C4-2B (cell line): ENCODE measurements around the gene DPP6.
"Not testable (repeated sequence)": the region's sequence is repeated elsewhere in the genome, so short reads cannot be mapped to it uniquely, and the experiment has no call there.

Experiments
- CTCF ChIP-seq: fragments of 450-650 bp; conservative IDR thresholded peaks from 2 replicates; pipeline ENCODE4 v1.5.1; 2017; ENCODE audit warnings: mild to moderate bottlenecking
- ZFX ChIP-seq: fragments of 450-650 bp; IDR thresholded peaks from 2 replicates; pipeline ENCODE4 v1.6.1; 2017

GRCh38 chr7:154148791-154149516 lies 96.8 kb downstream of the DPP6 start:
- TF ChIP-seq CTCF, ZFX: not testable (repeated sequence)
